Nephron (organoid): ENCODE results near the gene TRIM23.

ENCODE experiments used
- H3K27ac Mint-ChIP-seq, 3 experiments: 2 replicates each; pipeline ENCODE4 v1.8.0; 2020; ENCODE audit warnings: mixed read lengths in 3 of 3, mild to moderate bottlenecking in 2 of 3, moderate library complexity in 1 of 3
- H3K27me3 Mint-ChIP-seq: 2 replicates; pipeline ENCODE4 v1.8.0; 2021; ENCODE audit warnings: low read depth, mild to moderate bottlenecking, moderate library complexity, mixed read lengths
- H3K36me3 Mint-ChIP-seq: 2 replicates; pipeline ENCODE4 v1.8.0; 2020; ENCODE audit warnings: low read depth, mixed read lengths
- H3K4me1 Mint-ChIP-seq: 2 replicates; pipeline ENCODE4 v1.8.0; 2020; ENCODE audit warnings: mixed read lengths
- H3K4me3 Mint-ChIP-seq, 3 experiments: 2 replicates each; pipeline ENCODE4 v1.8.0; 2020; ENCODE audit warnings: mild to moderate bottlenecking in 3 of 3, mixed read lengths in 3 of 3, moderate library complexity in 2 of 3
- H3K9me3 Mint-ChIP-seq: 2 replicates; pipeline ENCODE4 v1.8.0; 2020; ENCODE audit warnings: mixed read lengths
- TF ChIP-seq, protein P1 (sequence below), 3 experiments: fragments of 200-600 bp; sonication (generic); IDR thresholded peaks; one replicate each; pipeline ENCODE4 v1.5.0; 2021; ENCODE audit warnings: antibody characterized with exemption in 3 of 3; ENCODE audit not compliant: unreplicated experiment in 3 of 3

TRIM23 gene

GRCh38 chr5:65624025-65624570, at the start of gene TRIM23:
Gene TRIM23, minus strand, starts transcription at chr5:65624333. Its CDS starts 59 bp downstream, at chr5:65624274.
- Mint-ChIP-seq H3K27me3 (no peaks in the 10 kb centered on the region), H3K27ac (peak within 1 kb of the TSS; percentile 99 to 100 (median 99)), H3K36me3 (peaks cover 4% of the 10 kb centered on the region), H3K9me3 (no peaks in the 10 kb centered on the region), H3K4me3 (peak within 1 kb of the TSS; percentile 95 to 99 (median 99)), H3K4me1 (peaks cover 29% of the 10 kb centered on the region)
- TF ChIP-seq, protein P1, sequence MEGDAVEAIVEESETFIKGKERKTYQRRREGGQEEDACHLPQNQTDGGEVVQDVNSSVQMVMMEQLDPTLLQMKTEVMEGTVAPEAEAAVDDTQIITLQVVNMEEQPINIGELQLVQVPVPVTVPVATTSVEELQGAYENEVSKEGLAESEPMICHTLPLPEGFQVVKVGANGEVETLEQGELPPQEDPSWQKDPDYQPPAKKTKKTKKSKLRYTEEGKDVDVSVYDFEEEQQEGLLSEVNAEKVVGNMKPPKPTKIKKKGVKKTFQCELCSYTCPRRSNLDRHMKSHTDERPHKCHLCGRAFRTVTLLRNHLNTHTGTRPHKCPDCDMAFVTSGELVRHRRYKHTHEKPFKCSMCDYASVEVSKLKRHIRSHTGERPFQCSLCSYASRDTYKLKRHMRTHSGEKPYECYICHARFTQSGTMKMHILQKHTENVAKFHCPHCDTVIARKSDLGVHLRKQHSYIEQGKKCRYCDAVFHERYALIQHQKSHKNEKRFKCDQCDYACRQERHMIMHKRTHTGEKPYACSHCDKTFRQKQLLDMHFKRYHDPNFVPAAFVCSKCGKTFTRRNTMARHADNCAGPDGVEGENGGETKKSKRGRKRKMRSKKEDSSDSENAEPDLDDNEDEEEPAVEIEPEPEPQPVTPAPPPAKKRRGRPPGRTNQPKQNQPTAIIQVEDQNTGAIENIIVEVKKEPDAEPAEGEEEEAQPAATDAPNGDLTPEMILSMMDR (IDR thresholded peaks at IDR 0.05; ENCODE audit: unreplicated experiment in 3 of 3) = peak in 1 of 3 experiments; percentile 13

GRCh38 chr5:65672796-65673195, 48.7 kb upstream of the TRIM23 start:
- TF ChIP-seq, protein P1 (IDR thresholded peaks at IDR 0.05; ENCODE audit: unreplicated experiment in 3 of 3) = no peak
- Mint-ChIP-seq H3K4me1 (no peaks in the 10 kb centered on the region), H3K27ac (no peak overlapping the region), H3K4me3 (no peak overlapping the region), H3K27me3 (no peaks in the 10 kb centered on the region), H3K9me3 (no peaks in the 10 kb centered on the region), H3K36me3 (peaks cover 26% of the 10 kb centered on the region)

GRCh38 chr5:65668696-65669095, 44.6 kb upstream of the TRIM23 start:
- Mint-ChIP-seq H3K4me3 (no peak overlapping the region), H3K9me3 (no peaks in the 10 kb centered on the region), H3K4me1 (peaks cover 8% of the 10 kb centered on the region), H3K36me3 (no peaks in the 10 kb centered on the region), H3K27me3 (no peaks in the 10 kb centered on the region), H3K27ac (no peak overlapping the region)
- TF ChIP-seq, protein P1 (IDR thresholded peaks at IDR 0.05; ENCODE audit: unreplicated experiment in 3 of 3) = no peak

- Mint-ChIP-seq H3K4me3 (no peak overlapping the region), H3K4me1 (peaks cover 10% of the 10 kb centered on the region), H3K9me3 (no peaks in the 10 kb centered on the region), H3K27me3 (no peaks in the 10 kb centered on the region), H3K36me3 (peaks cover 20% of the 10 kb centered on the region), H3K27ac (peak overlapping the region in 1 of 3 experiments; percentile 0)
- TF ChIP-seq, protein P1 (IDR thresholded peaks at IDR 0.05; ENCODE audit: unreplicated experiment in 3 of 3) = peak; percentile 37 to 49 (median 38)
Observed at GRCh38 chr5:65663804-65664521, 39.8 kb upstream of the TRIM23 start.

DNA sequence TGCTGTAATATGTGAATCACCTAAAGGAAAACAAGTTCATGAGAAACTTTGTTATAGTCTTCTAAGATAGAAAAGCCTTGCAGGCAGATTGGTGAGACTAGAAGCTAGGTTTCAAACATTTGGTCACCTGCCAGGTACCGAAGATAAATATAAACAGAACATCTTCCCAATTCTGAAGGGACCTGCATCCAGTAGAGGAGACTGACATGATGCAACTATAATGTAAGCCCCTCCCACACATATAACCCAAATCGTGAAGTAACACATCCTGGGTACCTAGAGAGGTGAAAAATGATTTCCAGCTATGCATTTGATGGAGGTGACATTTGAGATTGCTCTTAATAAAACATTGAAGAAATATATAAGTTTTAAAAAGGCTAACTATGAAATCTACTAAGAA, 30.6 kb upstream of the TRIM23 start:
- Mint-ChIP-seq H3K9me3 (no peaks in the 10 kb centered on the region), H3K27me3 (no peaks in the 10 kb centered on the region), H3K36me3 (peaks cover 23% of the 10 kb centered on the region), H3K4me1 (no peaks in the 10 kb centered on the region), H3K4me3 (no peak overlapping the region), H3K27ac (no peak overlapping the region)
- TF ChIP-seq, protein P1 (IDR thresholded peaks at IDR 0.05; ENCODE audit: unreplicated experiment in 3 of 3) = no peak

DNA sequence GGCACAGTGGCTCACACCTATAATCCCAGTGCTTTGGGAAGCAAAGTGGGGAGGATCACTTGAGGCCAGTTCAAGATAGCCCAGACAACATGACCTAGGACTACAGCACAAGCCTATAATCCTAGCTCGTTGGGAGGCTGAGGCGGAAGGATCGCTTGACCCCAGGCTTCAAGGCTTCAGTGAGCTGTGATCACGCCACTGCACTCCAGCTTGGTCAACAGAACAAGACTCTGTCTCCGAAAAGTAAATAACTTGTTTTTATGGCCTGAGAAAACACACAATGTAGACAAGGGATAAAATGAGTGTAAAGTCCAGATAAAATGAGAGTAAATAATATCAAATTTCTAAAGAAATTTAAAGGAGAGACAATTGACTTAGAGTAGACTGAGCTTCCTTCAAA, 27.0 kb upstream of the TRIM23 start:
- Mint-ChIP-seq H3K4me1 (no peaks in the 10 kb centered on the region), H3K9me3 (no peaks in the 10 kb centered on the region), H3K27me3 (no peaks in the 10 kb centered on the region), H3K4me3 (no peak overlapping the region), H3K27ac (no peak overlapping the region), H3K36me3 (peaks cover 27% of the 10 kb centered on the region)
- TF ChIP-seq, protein P1 (IDR thresholded peaks at IDR 0.05; ENCODE audit: unreplicated experiment in 3 of 3) = no peak
